OCI-LY7 (cell line): ENCODE measurements around the gene UBALD1. TPM values are rescaled to one million over a fixed set of nuclear protein-coding genes. Genes with fewer than 3 reads are reported as not detected.

ENCODE experiments used
- BruUV-seq: library from RNA; stranded (reverse); fragments of 400-500 nt; replicated peaks from 2 replicates; lab custom pipeline; 2021; lab: Mats Ljungman, UMichigan
- CTCF ChIA-PET: fragments of 300-600 bp; sonication (Branson Sonifier 250); formaldehyde crosslinking; loops from one replicate; lab custom pipeline; 2022; ENCODE audit warnings: antibody characterized with exemption; ENCODE audit not compliant: unreplicated experiment; lab: Charles Lee
- POLR2A ChIA-PET: fragments of 300-600 bp; sonication (Branson Sonifier 250); formaldehyde crosslinking; loops from one replicate; lab custom pipeline; 2022; ENCODE audit warnings: antibody characterized with exemption; lab: Charles Lee
- DNase-seq: peaks from one replicate; pipeline ENCODE4 v3.0.0-alpha.2; 2015; ENCODE audit warnings: low spot score
- H2AFZ ChIP-seq: fragments of 200-600 bp; sonication (generic), shearing (Covaris generic); 2 replicates; pipeline ENCODE4 v1.6.1; 2014; ENCODE audit warnings: mild to moderate bottlenecking, antibody characterized with exemption, low read length, moderate library complexity
- H3K27ac ChIP-seq: fragments of 200-600 bp; sonication (generic); 2 replicates; pipeline ENCODE4 v1.5.1; 2014; ENCODE audit warnings: mixed run types, low read depth, mild to moderate bottlenecking, moderate library complexity, low read length, inconsistent platforms; ENCODE audit not compliant: poor library complexity, severe bottlenecking
- H3K36me3 ChIP-seq: fragments of 200-600 bp; sonication (generic); 2 replicates; pipeline ENCODE4 v1.6.1; 2014; ENCODE audit warnings: mild to moderate bottlenecking, antibody characterized with exemption, low read length, moderate library complexity, mixed read lengths; ENCODE audit not compliant: insufficient read depth
- H3K4me1 ChIP-seq: fragments of 200-600 bp; sonication (generic); 2 replicates; pipeline ENCODE4 v1.5.1; 2014; ENCODE audit warnings: mild to moderate bottlenecking, low read length; ENCODE audit not compliant: insufficient read depth, poor library complexity, severe bottlenecking
- H3K4me2 ChIP-seq: fragments of 200-600 bp; sonication (generic); 2 replicates; pipeline ENCODE4 v1.6.1; 2014; ENCODE audit warnings: mild to moderate bottlenecking, low read length
- H3K4me3 ChIP-seq: fragments of 200-600 bp; sonication (generic); 2 replicates; pipeline ENCODE4 v1.5.1; 2014; ENCODE audit warnings: mild to moderate bottlenecking, low read depth, low read length; ENCODE audit not compliant: poor library complexity, severe bottlenecking
- H3K79me2 ChIP-seq: fragments of 200-600 bp; sonication (generic); 2 replicates; pipeline ENCODE4 v1.6.1; 2016; ENCODE audit warnings: low read depth, mild to moderate bottlenecking, low read length, moderate library complexity, mixed read lengths; ENCODE audit not compliant: insufficient read depth
- H3K9me2 ChIP-seq: fragments of 200-600 bp; sonication (generic); 2 replicates; pipeline ENCODE4 v1.6.1; 2016; ENCODE audit warnings: mild to moderate bottlenecking, low read length, mixed read lengths; ENCODE audit not compliant: insufficient read depth
- H3K9me3 ChIP-seq: fragments of 200-600 bp; sonication (generic); 2 replicates; pipeline ENCODE4 v1.6.1; 2014; ENCODE audit warnings: mild to moderate bottlenecking, mixed run types, low read length, mixed read lengths
- H4K20me1 ChIP-seq: fragments of 200-600 bp; sonication (generic); 2 replicates; pipeline ENCODE4 v1.6.1; 2014; ENCODE audit warnings: mild to moderate bottlenecking, antibody characterized with exemption, low read length, moderate library complexity, mixed read lengths; ENCODE audit not compliant: insufficient read depth
- CTCF ChIP-seq: fragments of 200-600 bp; sonication (generic); conservative IDR thresholded peaks from 2 replicates; pipeline ENCODE4 v1.5.1; 2014; ENCODE audit warnings: mild to moderate bottlenecking, antibody characterized with exemption, low read length, moderate library complexity, mixed read lengths
- EZH2phosphoT487 ChIP-seq: fragments of 200-600 bp; sonication (generic); IDR thresholded peaks from 2 replicates; pipeline ENCODE4 v1.6.1; 2018; ENCODE audit warnings: low read depth, borderline replicate concordance, mild to moderate bottlenecking, mixed run types, antibody characterized with exemption, low read length, moderate library complexity, mixed read lengths
- intact Hi-C: fragments of 100-400 bp; cut with micrococcal nuclease; formaldehyde crosslinking; loops from one replicate; pipeline ENCODE4 v1.10.0; 2022; ENCODE audit not compliant: unreplicated experiment
- total RNA-seq, 2 experiments: library from RNA; depleted of rRNA in 1 of 2; stranded (reverse); fragments of >200 nt in 1 of 2; shearing (Covaris generic) in 1 of 2; gene quantifications; 2 replicates each; pipeline ENCODE4 v1.2.3, GENCODE V29; 2014 to 2022

UBALD1 gene
- total RNA-seq, 2 experiments from 2014 or later = 11.1 to 34.1 TPM

GRCh38 chr16:4586291-4586690 is 28.4 kb downstream of the UBALD1 start:
- no peak for DNase-seq
- ChIA-PET POLR2A (no interaction called here), CTCF (no interaction called here)
- no peak overlapping the region for H3K4me3 ChIP-seq
- no peaks in the 10 kb centered on the region for H4K20me1 ChIP-seq
- H3K79me2 ChIP-seq = no peaks in the 10 kb centered on the region
- no peak overlapping the region for H2AFZ ChIP-seq
- no peak overlapping the region for H3K27ac ChIP-seq
- no peaks in the 10 kb centered on the region for H3K4me1 ChIP-seq
- 0 out of 2 replicates have a peak, but pooled peaks cover 5% of the 10 kb centered on the region for H3K9me3 ChIP-seq
- BruUV-seq = no TSS peak
- H3K9me2 ChIP-seq = no peaks in the 10 kb centered on the region
- TF ChIP-seq EZH2phosphoT487 (no peak), CTCF (no peak)
- no peak overlapping the region for H3K4me2 ChIP-seq
- intact Hi-C loops = no loop called here
- no peaks in the 10 kb centered on the region for H3K36me3 ChIP-seq

- Histone ChIP-seq H3K36me3 (no peaks in the 10 kb centered on the region), H3K9me2 (no peaks in the 10 kb centered on the region), H3K4me2 (no peak overlapping the region), H3K4me3 (no peak overlapping the region), H3K9me3 (0 out of 2 replicates have a peak, but pooled peaks cover 5% of the 10 kb centered on the region), H3K79me2 (no peaks in the 10 kb centered on the region), H3K4me1 (no peaks in the 10 kb centered on the region), H4K20me1 (no peaks in the 10 kb centered on the region), H3K27ac (no peak overlapping the region), H2AFZ (no peak overlapping the region)
- BruUV-seq = no TSS peak
- DNase-seq = no peak
- TF ChIP-seq CTCF = no peak
- no peak for TF ChIP-seq EZH2phosphoT487
- ChIA-PET POLR2A (no interaction called here), CTCF (no interaction called here)
- intact Hi-C loops = no loop called here
Observed at GRCh38 chr16:4583906-4584305, 30.8 kb downstream of the UBALD1 start.

GRCh38 chr16:4580250-4580649 is 34.4 kb downstream of the UBALD1 start:
- Histone ChIP-seq H3K9me3 (no peaks in the 10 kb centered on the region), H3K4me3 (no peak overlapping the region), H3K79me2 (no peaks in the 10 kb centered on the region), H3K36me3 (no peaks in the 10 kb centered on the region), H3K4me2 (no peak overlapping the region), H3K27ac (no peak overlapping the region), H2AFZ (no peak overlapping the region), H3K9me2 (no peaks in the 10 kb centered on the region), H3K4me1 (no peaks in the 10 kb centered on the region), H4K20me1 (no peaks in the 10 kb centered on the region)
- ChIA-PET CTCF (no interaction called here), POLR2A (interaction anchor here (0.7 kb wide), 1 partner anchor 74 kb away, joined by 3 read pairs; no protein-coding TSS in a partner anchor)
- TF ChIP-seq EZH2phosphoT487 = no peak
- TF ChIP-seq CTCF = no peak
- BruUV-seq = no TSS peak
- intact Hi-C loops = no loop called here
- no peak for DNase-seq
